Measurements from ENCODE around the gene PTPN20.

DNA sequence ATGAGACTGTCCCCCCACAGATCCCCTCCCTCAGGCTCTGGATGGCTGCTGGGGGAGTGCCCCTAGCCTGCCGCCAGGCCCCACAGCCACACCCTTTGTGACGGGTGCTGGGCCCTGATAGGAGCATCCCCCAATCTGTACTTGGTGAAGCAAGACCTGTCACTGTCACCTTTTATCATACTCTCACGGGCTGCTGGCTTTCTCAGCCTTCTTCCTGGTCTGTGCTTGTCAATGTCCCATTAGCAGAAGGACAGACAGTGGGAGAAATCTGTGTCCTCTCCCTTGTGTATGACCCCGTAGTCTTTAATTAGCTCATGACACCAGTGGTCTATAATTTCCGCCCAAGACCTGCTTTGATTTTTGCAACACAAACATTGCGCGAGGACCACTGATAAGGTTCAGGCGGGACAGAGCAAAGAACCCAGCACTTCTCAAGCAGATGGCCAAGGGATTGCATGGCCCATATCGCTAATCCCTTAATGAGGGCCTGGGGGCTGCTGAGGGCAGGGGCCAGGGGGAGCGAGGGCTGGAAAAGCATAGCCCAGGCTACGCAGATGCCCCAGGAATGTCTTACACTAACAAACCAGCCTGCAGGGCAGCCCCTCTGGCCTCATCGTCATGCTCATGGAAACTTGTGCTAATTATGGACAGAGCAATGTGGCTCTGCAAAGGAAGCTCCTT, 127.8 kb downstream of the PTPN20 start:
- TF ChIP-seq, protein P1, sequence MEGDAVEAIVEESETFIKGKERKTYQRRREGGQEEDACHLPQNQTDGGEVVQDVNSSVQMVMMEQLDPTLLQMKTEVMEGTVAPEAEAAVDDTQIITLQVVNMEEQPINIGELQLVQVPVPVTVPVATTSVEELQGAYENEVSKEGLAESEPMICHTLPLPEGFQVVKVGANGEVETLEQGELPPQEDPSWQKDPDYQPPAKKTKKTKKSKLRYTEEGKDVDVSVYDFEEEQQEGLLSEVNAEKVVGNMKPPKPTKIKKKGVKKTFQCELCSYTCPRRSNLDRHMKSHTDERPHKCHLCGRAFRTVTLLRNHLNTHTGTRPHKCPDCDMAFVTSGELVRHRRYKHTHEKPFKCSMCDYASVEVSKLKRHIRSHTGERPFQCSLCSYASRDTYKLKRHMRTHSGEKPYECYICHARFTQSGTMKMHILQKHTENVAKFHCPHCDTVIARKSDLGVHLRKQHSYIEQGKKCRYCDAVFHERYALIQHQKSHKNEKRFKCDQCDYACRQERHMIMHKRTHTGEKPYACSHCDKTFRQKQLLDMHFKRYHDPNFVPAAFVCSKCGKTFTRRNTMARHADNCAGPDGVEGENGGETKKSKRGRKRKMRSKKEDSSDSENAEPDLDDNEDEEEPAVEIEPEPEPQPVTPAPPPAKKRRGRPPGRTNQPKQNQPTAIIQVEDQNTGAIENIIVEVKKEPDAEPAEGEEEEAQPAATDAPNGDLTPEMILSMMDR (IDR thresholded peaks at IDR 0.05), result no peak
- no peak for TF ChIP-seq POLR2A (IDR thresholded peaks at IDR 0.05)

Data from Peyer's patch (tissue), 4 donors.